Ecto neural progenitor cell (in vitro differentiated cells): ENCODE results near the gene HAP1.
"Not testable (repeated sequence)": the region's sequence is repeated elsewhere in the genome, so short reads cannot be mapped to it uniquely, and the experiment has no call there.

ENCODE experiments used
- DNase-seq: peaks from one replicate; pipeline ENCODE4 v3.0.0-alpha.2; 2018; ENCODE audit warnings: low spot score

The HAP1 gene

GRCh38 chr17:41724476-41725050 lies 9.9 kb downstream of the HAP1 start:
- no peak for DNase-seq

- no peak for DNase-seq
Measured at GRCh38 chr17:41723801-41724475, 10.5 kb downstream of the HAP1 start.

- DNase-seq = no peak
Measured at GRCh38 chr17:41722231-41722630, 12.2 kb downstream of the HAP1 start.

GRCh38 chr17:41718287-41718645 lies 16.2 kb downstream of the HAP1 start:
- no peak for DNase-seq

- no peak for DNase-seq
Measured at GRCh38 chr17:41717408-41718286, 16.8 kb downstream of the HAP1 start.

- no peak for DNase-seq
Measured at GRCh38 chr17:41711669-41712400, 22.6 kb downstream of the HAP1 start, which contains the start of gene GAST. GAST (plus strand) TSS chr17:41712331; CDS start chr17:41715437, 3,106 bp downstream.

- no peak for DNase-seq
Measured at GRCh38 chr17:41710472-41711090, 23.9 kb downstream of the HAP1 start.

GRCh38 chr17:41707803-41708669 lies 26.4 kb downstream of the HAP1 start:
- no peak for DNase-seq

- no peak for DNase-seq
Measured at GRCh38 chr17:41705271-41705991, 29.0 kb downstream of the HAP1 start.

GRCh38 chr17:41702712-41703111 lies 31.7 kb downstream of the HAP1 start:
- no peak for DNase-seq

GRCh38 chr17:41700843-41701242 lies 33.6 kb downstream of the HAP1 start:
- DNase-seq = not testable (repeated sequence)

GRCh38 chr17:41697122-41697962 lies 37.1 kb downstream of the HAP1 start:
- DNase-seq = no peak

GRCh38 chr17:41695954-41696757 lies 38.3 kb downstream of the HAP1 start:
- DNase-seq = no peak

- no peak for DNase-seq
Measured at GRCh38 chr17:41695134-41695661, 39.2 kb downstream of the HAP1 start.

- no peak for DNase-seq
Measured at GRCh38 chr17:41692722-41693521, 41.5 kb downstream of the HAP1 start.

- no peak for DNase-seq
Measured at GRCh38 chr17:41691031-41691777, 43.2 kb downstream of the HAP1 start.

GRCh38 chr17:41690497-41690896 lies 43.9 kb downstream of the HAP1 start:
- no peak for DNase-seq
